ENCODE data around the gene MOSMO. TPM values are rescaled to one million over a fixed set of nuclear protein-coding genes. Genes with fewer than 3 reads are reported as not detected.
"Not testable (repeated sequence)": the region's sequence is repeated elsewhere in the genome, so short reads cannot be mapped to it uniquely, and the experiment has no call there.

Gene MOSMO
- polyA plus RNA-seq, 4 donors: 17.5 to 25.3 (median 21.1) TPM

DNA sequence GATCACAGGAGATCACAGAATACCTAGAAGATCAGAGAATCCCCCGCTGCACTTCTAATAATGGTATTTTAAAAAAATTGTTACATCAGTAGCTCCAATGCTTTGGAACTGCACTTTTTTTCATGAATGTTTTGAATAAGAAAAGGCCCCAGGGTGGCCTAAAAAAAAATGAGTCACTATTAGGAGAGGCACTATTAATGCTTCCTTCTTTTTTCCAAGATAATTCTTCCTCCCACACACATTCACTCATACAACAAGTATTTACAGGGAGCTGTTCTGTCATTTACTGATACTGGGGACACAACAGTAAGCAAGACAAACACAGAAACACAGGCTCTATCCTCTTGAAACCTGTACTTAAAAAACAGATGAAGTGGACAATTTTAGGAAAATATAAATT is 6.3 kb upstream of the MOSMO start:
- no peak for DNase-seq (ENCODE audit: low read depth in 4 of 4, low spot score in 2 of 4)

DNA sequence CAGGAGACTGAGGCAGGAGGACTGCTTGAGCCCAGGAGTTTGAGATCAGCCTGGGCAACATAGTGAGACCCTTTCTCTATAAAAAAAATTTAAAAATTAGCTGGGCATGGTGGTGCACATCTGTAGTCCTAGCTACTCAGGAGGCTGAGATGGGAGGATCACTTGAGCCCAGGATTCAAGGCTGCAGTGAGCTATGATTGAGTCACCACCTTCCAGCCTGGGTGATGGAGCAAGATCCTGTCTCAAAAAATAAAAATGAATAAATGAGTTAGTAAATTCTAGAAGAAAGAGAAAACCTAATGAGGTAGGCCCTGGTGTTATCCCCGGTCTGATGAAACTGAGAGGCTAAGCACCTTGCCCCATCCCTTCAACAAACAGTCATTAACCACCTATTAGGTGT is 5.9 kb upstream of the MOSMO start:
- DNase-seq (ENCODE audit: low read depth in 4 of 4, low spot score in 2 of 4): not testable (repeated sequence)

DNA sequence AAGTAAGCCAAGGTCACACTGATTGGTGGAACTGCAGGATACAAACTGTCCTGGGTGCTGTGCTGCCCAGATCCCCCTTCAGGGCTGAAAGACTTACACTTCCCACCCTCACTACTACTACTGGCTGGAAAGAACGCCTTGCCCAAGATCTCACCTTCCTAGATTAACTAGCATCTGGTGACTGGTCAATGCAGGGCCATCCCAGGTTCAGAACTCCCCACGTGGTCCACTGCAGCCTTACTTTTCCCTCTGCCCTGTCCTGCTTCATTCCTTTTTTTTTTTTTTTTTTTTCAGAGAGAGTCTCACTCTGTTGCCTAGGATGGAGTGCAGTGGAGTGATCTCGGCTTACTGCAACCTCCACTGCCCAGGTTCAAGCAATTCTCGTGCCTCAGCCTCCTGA is 4.7 kb upstream of the MOSMO start:
- no peak for DNase-seq (ENCODE audit: low read depth in 4 of 4, low spot score in 2 of 4)

DNA sequence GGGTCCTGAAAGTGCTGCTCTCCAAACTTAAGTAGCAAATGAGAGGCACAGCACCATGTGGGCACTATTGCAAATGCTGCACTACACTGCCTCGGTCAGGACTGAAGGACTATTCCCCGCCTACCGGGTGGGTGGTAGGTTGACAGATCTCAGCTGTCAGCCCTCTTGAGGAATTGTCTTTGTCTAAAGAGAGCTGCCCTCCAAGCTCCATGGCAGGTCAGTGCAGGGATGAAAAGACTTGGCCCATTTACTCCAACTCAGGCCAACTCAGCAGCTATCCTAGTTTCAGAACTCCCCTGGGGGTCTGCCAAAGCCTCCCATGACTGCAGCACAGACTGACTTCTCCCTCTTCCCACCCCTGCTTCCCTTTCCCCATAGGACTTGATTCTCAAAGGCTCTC is 3.6 kb upstream of the MOSMO start:
- DNase-seq (ENCODE audit: low read depth in 4 of 4, low spot score in 2 of 4): no peak

DNA sequence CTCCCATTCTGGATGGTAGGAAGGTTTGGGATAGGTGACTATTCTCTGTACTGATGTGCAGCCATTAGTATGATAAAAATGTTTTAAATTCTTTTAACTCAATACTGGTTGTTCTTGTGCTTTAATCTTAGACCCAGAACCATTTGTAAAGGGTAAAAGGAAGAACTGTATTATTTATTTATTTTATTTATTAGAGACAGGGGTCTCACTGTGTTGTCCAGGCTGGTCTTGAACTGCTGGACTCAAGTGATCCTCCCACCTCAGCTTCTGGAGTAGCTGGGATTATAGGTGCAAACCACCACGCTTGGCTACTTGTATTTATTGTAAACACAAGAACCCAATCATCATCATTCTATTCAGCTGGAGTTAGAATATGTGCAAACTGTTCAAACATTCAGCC is 2.2 kb upstream of the MOSMO start:
- DNase-seq (ENCODE audit: low read depth in 4 of 4, low spot score in 2 of 4): no peak

DNA sequence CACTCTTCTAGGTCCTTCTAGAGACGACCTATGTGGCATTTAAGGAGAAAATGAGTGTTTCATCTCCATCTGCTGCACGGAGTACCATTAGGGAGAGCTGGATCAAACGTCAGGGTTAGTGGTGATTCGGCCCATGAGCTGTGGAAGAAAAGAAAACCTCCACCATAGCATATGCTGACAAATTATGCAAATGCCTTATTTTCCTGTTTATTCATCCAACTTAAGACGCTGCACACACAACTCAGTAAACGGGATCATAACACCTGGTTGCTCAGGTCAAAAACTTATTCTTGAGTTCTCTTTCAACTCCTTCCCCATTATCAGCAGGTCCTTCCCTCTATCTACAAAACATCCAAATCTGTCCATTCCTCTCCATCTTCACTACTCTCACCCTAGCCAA is 1.3 kb upstream of the MOSMO start:
- DNase-seq (ENCODE audit: low read depth in 4 of 4, low spot score in 2 of 4): no peak

DNA sequence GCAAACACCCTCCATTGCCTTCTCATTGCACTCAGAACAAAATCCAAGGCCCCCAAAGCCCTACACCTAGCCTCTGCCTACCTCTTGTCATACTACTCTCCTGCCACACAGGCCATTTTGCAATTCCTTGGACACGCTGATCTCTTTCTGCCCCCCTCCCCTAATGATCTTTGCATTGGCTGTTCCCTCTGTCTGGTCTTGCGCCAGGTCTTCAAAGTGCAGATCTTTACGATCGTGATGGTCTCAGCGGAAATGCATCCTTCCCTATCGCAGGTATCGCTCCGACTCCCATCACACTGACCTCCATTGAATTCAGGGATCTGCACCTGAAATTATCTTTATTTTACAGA is 777 bp upstream of the MOSMO start:
- no peak for DNase-seq (ENCODE audit: low read depth in 4 of 4, low spot score in 2 of 4)

DNA sequence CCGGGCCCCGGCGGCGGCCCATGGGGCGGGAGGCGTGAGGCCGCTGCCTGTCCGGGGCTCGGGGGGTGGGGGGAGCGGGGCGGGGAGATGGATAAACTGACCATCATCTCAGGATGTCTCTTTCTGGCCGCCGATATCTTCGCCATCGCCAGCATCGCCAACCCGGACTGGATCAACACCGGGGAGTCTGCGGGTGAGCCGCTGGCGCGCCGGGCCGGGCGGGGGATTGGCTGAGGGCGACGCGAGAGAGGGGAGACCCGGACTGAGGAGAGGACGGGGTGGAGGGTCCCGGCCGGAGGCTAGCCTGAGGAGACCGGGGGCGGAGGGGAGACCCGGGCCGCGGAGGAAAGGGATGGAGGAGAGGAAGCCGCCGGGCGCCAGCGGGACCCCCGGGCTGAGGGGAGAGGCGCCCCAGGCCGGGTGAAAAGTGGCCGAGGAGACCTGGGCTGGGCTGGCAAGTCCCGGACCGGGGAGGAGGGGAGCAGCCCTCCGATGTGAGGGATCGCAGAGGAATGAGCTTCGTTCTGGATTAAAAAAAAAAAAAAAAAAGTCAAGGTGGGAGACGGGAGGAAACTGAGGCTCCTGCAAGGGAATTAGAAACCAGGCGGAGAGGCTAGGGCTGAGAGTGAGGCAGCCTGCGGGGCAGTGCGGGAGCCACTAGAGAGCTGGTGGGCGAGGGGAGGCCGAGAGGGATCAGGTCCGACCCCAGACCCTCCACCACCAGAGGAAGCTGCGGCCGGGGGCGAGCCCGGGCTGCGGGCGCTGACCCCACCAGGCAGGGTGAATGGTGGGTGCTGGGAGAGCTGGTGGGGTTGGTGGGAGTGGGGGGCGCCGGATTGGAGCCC is 526 bp downstream of the MOSMO start:
- DNase-seq (ENCODE audit: low read depth in 4 of 4, low spot score in 2 of 4): no peak

DNA sequence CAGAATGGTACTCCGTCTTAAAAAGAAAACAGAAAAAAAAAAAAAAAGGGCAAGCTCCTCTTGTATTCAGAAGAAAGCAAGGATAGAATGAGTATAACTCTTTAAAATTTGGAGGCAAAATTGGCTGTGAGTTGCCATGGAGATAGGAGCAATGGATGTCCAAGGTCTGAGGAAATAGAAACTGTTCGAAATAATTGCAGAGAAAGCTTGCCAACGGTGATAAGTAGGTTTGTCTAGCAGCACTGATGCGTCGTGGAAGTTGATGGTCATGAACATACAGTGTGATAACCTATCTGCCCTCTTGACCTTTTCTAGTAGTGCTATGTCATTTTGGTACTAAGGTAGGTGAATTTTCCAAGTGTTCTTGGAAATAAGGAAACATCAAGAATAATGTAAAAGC is 3.0 kb downstream of the MOSMO start:
- no peak for DNase-seq (ENCODE audit: low read depth in 4 of 4, low spot score in 2 of 4)

DNA sequence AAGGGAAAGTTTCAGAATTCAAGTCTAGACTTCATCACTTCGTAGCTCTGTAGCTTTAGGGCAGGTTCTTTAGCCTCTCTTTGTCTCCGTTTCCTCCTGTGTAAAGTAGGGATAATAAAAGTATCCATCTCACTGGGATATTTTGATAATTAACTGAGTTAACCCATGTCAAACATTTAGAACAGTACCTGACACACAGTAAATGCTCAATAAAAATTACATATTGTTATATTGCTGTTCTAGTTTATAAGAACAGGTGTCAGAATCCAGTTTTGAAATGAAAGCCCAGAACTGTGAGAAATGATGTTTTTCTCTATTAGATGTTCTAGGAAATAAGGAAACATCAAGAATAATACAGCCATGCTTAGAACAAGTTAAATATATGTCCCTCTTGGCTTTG is 4.3 kb downstream of the MOSMO start:
- no peak for DNase-seq (ENCODE audit: low read depth in 4 of 4, low spot score in 2 of 4)

DNA sequence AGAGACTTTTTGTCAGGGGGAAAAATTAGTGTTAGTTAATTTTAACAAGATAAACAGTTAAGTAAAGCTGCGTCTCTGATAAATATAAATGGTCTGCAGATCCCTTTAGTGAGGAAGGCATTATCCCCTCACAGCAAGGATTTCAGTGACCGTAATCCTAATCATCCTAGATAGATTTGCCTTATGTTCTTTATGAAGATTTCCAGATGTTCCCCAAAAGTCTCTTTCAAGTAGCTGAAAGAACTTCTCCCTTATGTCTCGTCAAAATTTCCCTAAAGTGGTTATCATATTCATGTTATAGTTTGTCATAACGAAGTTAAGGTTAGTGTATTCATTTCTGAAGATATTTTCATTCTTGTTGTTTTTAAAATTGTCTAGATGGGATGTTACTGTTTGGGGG is 5.6 kb downstream of the MOSMO start:
- DNase-seq (ENCODE audit: low read depth in 4 of 4, low spot score in 2 of 4): no peak

DNA sequence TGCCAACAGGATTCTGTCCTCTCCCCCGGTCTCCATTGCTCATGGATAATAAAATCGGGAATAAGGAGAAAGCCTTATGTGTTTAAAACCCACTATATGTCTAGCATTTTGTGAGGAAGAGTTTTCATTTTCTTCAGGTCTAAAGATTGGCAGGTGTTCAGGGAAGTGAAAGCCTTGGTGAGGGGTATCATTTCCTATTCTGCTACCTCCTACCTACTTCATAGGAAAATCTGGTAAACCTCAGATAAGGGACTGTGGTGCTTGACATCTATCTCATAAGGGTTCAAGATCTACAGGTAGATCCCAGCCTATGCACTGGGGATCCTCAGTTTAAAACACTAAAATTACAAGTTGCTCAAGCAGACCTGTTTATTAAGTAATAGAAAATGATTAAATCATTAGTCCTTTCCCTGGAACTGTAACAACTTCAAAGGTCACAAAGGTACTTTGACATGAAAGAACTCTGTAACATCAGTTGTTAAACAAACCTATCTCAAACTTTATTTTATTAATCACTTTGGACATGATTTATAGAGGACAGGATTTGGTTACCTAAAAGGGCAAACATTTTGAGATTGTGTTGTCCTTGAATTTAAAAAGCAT is 6.5 kb downstream of the MOSMO start:
- no peak for DNase-seq (ENCODE audit: low read depth in 4 of 4, low spot score in 2 of 4)

DNA sequence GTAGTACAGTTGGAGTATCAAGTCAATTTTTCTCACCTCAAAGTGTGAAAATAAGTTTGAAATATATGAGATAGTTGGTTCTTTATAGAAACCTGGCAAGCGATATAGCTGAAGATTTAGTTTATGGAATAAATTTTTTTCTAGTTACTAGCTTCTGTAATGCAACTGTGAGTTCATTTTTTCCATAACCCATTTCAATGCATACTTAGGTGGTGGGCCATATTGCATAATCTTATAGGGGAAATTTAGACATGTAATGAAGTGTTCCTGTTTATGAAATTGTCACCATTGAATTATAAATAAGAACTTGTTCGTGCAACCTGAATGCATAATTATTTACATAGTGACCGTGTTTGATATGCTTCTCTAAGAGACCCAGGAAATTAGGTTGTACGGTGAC is 9.0 kb downstream of the MOSMO start:
- DNase-seq (ENCODE audit: low read depth in 4 of 4, low spot score in 2 of 4): no peak

DNA sequence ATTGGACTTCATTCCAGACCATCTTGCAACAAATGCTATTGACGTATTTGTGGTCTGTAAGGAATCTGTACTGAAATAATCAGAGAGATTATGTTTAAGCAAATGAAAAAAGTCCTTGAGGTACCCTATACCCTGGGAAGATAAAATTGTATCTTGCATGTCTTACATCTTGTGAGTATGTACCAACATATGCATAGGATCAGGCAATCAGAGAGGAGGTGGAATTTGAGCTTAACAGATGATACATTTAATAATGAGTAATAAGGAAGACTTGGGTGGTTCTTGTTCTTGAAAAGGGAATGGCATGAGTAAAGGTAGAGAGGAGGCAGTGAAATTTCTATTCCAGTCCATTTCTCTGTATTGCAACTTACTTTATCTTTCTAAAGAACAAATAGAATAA is 10.6 kb downstream of the MOSMO start:
- DNase-seq (ENCODE audit: low read depth in 4 of 4, low spot score in 2 of 4): no peak

DNA sequence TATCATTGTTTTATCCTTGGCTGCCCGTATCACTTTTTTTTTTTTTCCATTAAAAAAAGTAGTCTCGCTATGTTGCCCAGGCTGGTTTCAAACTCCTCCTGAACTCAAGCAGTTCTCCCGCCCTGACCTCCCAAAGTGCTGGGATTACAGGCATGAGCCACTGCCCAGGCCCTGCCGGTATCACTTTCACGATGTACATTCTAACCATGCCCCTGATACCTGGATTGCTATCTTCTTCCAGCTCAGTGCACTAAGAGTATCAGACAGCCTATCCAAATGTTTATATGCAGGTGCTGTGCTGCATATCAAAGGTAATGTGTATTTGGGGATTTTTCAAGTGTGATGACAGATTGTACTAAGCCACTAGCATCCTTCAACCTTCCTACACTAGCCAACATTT is 14.2 kb downstream of the MOSMO start:
- no peak for DNase-seq (ENCODE audit: low read depth in 4 of 4, low spot score in 2 of 4)

DNA sequence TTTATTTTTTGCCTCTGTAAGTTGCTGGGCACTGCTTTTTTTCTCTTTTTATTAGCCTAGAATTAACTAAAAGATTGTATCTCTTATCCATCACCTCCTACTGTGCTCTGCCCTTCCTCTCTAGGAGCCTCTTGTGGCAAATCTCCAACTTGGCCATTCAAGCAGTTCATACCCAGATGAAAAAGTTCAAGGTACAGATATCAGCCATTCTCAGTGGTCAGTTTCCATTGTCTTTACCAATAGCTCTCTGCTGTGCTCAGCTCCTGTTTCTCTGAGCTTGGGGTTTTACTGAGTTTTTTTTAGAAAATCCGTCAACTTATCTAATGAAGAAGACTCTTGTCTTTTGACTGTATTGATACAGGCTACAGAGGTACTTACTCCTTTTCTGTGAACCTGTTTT is 15.6 kb downstream of the MOSMO start:
- DNase-seq (ENCODE audit: low read depth in 4 of 4, low spot score in 2 of 4): no peak

DNA sequence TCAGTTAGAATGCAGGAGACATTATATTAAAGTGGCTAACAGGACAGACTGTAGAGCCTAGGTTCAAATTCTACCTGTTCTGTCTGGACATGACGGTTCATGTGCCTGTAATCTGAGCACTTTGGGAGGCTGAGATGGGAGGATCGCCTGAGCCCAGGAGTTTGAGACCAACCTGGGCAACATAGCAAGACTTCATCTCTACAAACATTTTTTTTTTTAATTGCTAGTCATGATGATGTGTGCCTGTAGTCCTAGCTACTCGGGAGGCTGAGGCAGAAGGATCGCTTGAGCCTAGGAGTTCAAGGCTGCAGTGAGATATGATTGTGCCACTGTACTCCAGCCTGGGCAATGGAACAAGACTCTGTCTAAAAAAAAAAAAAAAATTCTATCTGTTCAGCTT is 16.9 kb downstream of the MOSMO start:
- DNase-seq (ENCODE audit: low read depth in 4 of 4, low spot score in 2 of 4): not testable (repeated sequence)

DNA sequence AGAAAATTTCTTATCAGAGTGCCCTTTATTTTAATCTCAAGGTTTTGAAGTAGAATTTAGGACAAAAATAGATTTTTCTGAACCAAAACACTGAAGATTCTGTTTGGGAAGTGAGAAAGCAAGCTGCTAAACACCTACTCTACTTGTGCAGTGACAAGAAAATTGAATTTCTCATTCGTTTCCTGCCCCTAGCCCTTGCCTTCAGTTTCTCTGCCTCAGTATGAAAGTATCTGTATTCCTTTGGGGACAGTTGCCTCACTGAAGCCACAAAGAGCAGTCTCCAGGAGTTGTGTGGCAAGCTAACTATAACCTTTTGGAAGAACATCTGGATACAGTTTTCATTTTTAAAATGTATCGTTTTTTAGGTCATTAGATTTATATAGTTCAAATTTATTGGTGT is 19.7 kb downstream of the MOSMO start:
- DNase-seq (ENCODE audit: low read depth in 4 of 4, low spot score in 2 of 4): no peak

DNA sequence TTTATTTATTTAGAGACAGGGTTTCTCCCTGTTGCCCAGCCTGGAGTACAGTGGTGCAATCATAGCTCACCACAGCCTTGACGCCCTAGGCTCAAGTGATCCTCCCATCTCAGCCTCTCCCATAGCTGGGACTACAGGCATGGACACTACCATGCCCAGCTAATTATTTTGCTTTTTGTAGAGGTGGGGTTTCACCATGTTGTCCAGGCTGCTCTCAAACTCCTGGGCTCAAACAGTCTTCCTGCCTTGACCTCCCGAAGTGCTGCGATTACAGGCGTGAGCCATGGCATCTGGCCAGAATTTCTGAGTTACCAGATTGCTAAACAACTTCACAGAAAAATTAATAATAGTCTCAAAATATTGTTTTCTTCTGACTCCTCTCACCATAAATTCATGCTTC is 21.7 kb downstream of the MOSMO start:
- no peak for DNase-seq (ENCODE audit: low read depth in 4 of 4, low spot score in 2 of 4)

DNA sequence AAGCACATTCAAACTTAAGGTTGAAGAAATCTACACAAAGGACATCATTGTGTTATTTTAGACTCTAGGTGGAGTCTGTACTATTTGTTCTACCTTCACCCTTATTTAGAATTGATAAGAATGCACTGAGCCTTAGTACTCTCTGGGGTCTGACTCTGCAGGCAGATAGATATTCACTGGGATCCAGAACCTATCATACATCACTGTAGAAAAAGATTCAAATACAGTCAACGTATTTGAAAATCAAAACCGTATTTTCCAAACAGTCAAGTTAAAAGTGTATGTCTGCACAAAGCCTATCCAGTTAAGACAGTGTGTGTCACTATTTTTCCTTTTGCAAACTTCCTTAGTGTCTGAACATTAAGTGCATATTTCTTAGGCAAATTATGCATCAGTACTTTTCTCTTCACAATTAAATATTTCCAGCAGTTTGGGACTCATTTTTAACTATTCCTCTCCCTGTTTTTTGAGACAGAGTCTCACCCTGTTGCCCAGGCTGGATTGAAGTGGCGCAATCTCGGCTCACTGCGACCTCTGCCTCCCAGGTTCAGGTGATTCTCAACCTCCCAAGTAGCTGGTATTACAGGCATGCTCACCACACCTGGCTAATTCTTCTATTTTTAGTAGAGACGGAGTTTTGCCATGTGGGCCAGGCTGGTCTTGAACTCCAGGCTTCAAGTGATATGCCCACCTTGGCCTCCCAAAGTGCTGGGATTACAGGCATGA is 22.3 kb downstream of the MOSMO start:
- no peak for DNase-seq (ENCODE audit: low read depth in 4 of 4, low spot score in 2 of 4)

DNA sequence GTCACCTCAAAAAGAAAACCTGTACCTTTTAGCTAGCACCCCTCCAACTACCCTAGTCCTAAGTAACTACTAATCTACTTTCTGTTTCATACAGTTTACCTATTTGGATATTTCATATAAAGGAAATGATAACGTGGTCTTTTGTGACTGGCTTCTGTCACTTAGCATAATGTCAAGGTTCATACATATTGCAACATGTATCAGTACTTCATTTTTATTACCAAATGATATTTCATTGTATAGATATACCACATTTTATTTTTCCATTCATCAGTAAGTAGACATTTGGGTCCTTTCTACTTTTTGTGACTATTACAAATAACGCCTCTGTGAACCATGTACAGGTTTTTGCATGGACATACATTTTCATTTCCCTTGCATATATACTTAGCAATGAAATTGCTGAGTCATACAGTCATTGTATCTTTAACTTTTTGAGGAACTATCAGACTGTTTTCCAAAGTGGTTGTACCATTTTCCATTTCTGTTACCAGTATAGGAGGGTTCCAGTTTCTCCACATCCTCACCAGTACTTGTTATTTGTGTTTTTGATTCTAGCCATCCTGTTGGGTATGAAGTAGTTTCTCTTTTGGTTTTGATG is 23.7 kb downstream of the MOSMO start:
- DNase-seq (ENCODE audit: low read depth in 4 of 4, low spot score in 2 of 4): no peak

DNA sequence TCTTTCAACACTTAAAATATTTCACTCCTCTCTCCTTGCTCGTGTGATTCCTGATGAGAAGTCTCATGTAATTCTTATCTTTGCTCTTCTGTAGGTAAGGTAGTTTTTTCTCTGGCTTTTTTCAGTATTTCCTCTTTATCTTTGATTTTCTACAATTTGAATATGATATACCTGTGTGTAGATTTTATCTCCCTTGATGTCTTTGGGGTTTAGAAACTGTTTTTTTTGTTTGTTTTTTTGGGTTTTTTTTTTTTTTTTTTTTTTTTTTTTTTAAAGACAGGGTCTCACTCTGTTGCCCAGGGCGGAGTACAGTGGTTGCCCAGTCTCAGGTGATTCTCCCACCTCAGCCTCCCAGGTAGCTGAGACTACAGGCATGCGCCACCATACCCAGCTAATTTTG is 26.6 kb downstream of the MOSMO start:
- DNase-seq (ENCODE audit: low read depth in 4 of 4, low spot score in 2 of 4): no peak
